H1 (cell line): Measurements from ENCODE around the gene YPEL4. TPM values are rescaled to one million over a fixed set of nuclear protein-coding genes. Genes with fewer than 3 reads are reported as not detected.

Experiments
- CBX5 ChIP-seq: fragments of 300-800, 300-1000 bp; sonication (generic); IDR thresholded peaks from 2 replicates; pipeline ENCODE4 v1.7.1; 2016; ENCODE audit warnings: antibody characterized with exemption, low read length, low read depth
- CHD2 ChIP-seq: IDR thresholded peaks from 2 replicates; pipeline ENCODE4 v1.6.1; 2012; ENCODE audit warnings: low read length, improper control_type of control experiment
- CHD7 ChIP-seq: fragments of 300-600 bp; sonication (generic); IDR thresholded peaks from 2 replicates; pipeline ENCODE4 v1.7.1; 2012; ENCODE audit warnings: low read length, moderate library complexity, mild to moderate bottlenecking, inconsistent platforms; ENCODE audit not compliant: insufficient replicate concordance
- HDAC6 ChIP-seq: IDR thresholded peaks from one replicate; pipeline ENCODE4 v1.7.1; 2012; ENCODE audit warnings: low read depth, mild to moderate bottlenecking, inconsistent platforms, low read length, moderate library complexity
- POLR2A ChIP-seq, 2 experiments: IDR thresholded peaks; 1 replicate in 1 of 2; 2 replicates in 1 of 2; pipeline ENCODE4 v1.6.1; 2011; ENCODE audit warnings: low read depth in 2 of 2, low read length in 2 of 2, mild to moderate bottlenecking in 2 of 2; ENCODE audit errors: control extremely low read depth in 1 of 2
- RNF2 ChIP-seq: fragments of 200-900, 300-1000 bp; sonication (generic); IDR thresholded peaks from 2 replicates; pipeline ENCODE4 v1.7.1; 2016; ENCODE audit warnings: borderline replicate concordance, low read depth, mild to moderate bottlenecking, antibody characterized with exemption, low read length; ENCODE audit not compliant: poor library complexity, severe bottlenecking; ENCODE audit errors: missing control alignments
- SIRT6 ChIP-seq: IDR thresholded peaks from one replicate; pipeline ENCODE4 v1.7.1; 2012; ENCODE audit warnings: low read length, inconsistent platforms
- SUZ12 ChIP-seq: fragments of 200-600 bp; sonication (generic); IDR thresholded peaks from 2 replicates; pipeline ENCODE4 v1.6.1; 2012; ENCODE audit warnings: mild to moderate bottlenecking, inconsistent platforms, low read length, moderate library complexity, mixed read lengths
- TAF1 ChIP-seq: IDR thresholded peaks from 2 replicates; pipeline ENCODE4 v1.6.1; 2011; ENCODE audit warnings: mild to moderate bottlenecking, low read depth, low read length
- TBP ChIP-seq: IDR thresholded peaks from 2 replicates; pipeline ENCODE4 v1.6.1; 2011; ENCODE audit warnings: low read depth, low read length, improper control_type of control experiment
- polyA plus RNA-seq, 7 experiments: library from polyadenylated mRNA; depleted of rRNA in 3 of 7; stranded (reverse) in 5 of 7; unstranded in 2 of 7; fragments of >200 nt in 5 of 7; fragments of 200-250 nt in 2 of 7; gene quantifications; 1 replicate in 5 of 7; 2 replicates in 1 of 7; 4 replicates in 1 of 7; pipeline versions ENCODE4 v1.2.1 to v1.2.3, GENCODE V29; 2011 to 2013; ENCODE audit warnings: missing spikeins in 2 of 7, mixed read lengths in 2 of 7
- total RNA-seq: library from RNA; stranded (reverse); fragmentation: NEBNext Ultra II Directional; extraction: Animal tissue kit (Norgen Biotek cat#: 25700); gene quantifications from 2 replicates; pipeline ENCODE4 v1.2.1, GENCODE V29; 2021
- TF ChIP-seq, protein P1 (sequence below): IDR thresholded peaks from 2 replicates; pipeline ENCODE4 v1.6.1; 2011; ENCODE audit warnings: low read length, improper control_type of control experiment

Gene YPEL4
- total and polyA plus RNA-seq, 2 of the 8 experiments (the other 6 are each of a cell fraction or from before 2014, with no cell fraction given), result 0.13 to 0.38 TPM

GRCh38 chr11:57638811-57639320, 10.8 kb downstream of the YPEL4 start (continued):
- TF ChIP-seq CHD7 (peak; percentile 14), CBX5 (no peak), CHD2 (no peak), RNF2 (no peak), POLR2A (IDR thresholded peaks at IDR 0.05; ENCODE audit: control extremely low read depth in 1 of 2, low read depth in 2 of 2, low read length in 2 of 2) (peak in 1 of 2 experiments; percentile 56; a peak in 1 of 3 replicates), TAF1 (no peak), SIRT6 (no peak), SUZ12 (no peak), TBP (no peak), HDAC6 (peak; percentile 38)
- TF ChIP-seq, protein P1, sequence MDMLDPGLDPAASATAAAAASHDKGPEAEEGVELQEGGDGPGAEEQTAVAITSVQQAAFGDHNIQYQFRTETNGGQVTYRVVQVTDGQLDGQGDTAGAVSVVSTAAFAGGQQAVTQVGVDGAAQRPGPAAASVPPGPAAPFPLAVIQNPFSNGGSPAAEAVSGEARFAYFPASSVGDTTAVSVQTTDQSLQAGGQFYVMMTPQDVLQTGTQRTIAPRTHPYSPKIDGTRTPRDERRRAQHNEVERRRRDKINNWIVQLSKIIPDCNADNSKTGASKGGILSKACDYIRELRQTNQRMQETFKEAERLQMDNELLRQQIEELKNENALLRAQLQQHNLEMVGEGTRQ, result no peak
